HG03520 (cell line): ENCODE data around the gene HECTD1.

Experiments
- ATAC-seq: cut with Tn5 transposase; IDR thresholded peaks from one replicate; pipeline ENCODE4 v1.9.1; 2021; ENCODE audit warnings: mild to moderate bottlenecking, moderate library complexity; ENCODE audit not compliant: unreplicated experiment

HECTD1 gene

GRCh38 chr14:31161274-31161673 is 46.3 kb downstream of the HECTD1 start:
- ATAC-seq: no peak

GRCh38 chr14:31159682-31160296 is 47.8 kb downstream of the HECTD1 start:
- no peak for ATAC-seq

- ATAC-seq: no peak
Observed at GRCh38 chr14:31154956-31155355, 52.6 kb downstream of the HECTD1 start.

GRCh38 chr14:31142455-31143087 is 65.0 kb downstream of the HECTD1 start:
- ATAC-seq: no peak

- no peak for ATAC-seq
Observed at GRCh38 chr14:31139301-31139847, 68.2 kb downstream of the HECTD1 start.

- no peak for ATAC-seq
Observed at GRCh38 chr14:31138301-31138700, 69.3 kb downstream of the HECTD1 start.

GRCh38 chr14:31137214-31137889 is 70.2 kb downstream of the HECTD1 start:
- ATAC-seq: no peak

- ATAC-seq: no peak
Observed at GRCh38 chr14:31133133-31133532, 74.5 kb downstream of the HECTD1 start.

- no peak for ATAC-seq
Observed at GRCh38 chr14:31128601-31129526, 78.7 kb downstream of the HECTD1 start.

GRCh38 chr14:31127690-31128089 is 79.9 kb downstream of the HECTD1 start:
- ATAC-seq: no peak

- ATAC-seq: no peak
Observed at GRCh38 chr14:31126680-31127079, 80.9 kb downstream of the HECTD1 start.

GRCh38 chr14:31125231-31125630 is 82.4 kb downstream of the HECTD1 start:
- ATAC-seq: no peak

GRCh38 chr14:31124197-31124596 is 83.4 kb downstream of the HECTD1 start:
- ATAC-seq: no peak

GRCh38 chr14:31122921-31123320 is 84.7 kb downstream of the HECTD1 start:
- no peak for ATAC-seq

GRCh38 chr14:31122098-31122611 is 85.4 kb downstream of the HECTD1 start:
- ATAC-seq: no peak

GRCh38 chr14:31118892-31119291 is 88.7 kb downstream of the HECTD1 start:
- no peak for ATAC-seq

GRCh38 chr14:31113794-31114193 is 93.8 kb downstream of the HECTD1 start:
- no peak for ATAC-seq

GRCh38 chr14:31110872-31111271 is 96.7 kb downstream of the HECTD1 start:
- ATAC-seq: no peak

GRCh38 chr14:31109257-31109656 is 98.3 kb downstream of the HECTD1 start:
- ATAC-seq: no peak

- ATAC-seq: no peak
Observed at GRCh38 chr14:31106768-31107167, 100.8 kb downstream of the HECTD1 start.

GRCh38 chr14:31097081-31097480 is 110.5 kb downstream of the HECTD1 start:
- ATAC-seq: no peak
